GM18505 (cell line): Measurements from ENCODE around the gene PTBP3.

Experiments used
- ATAC-seq: cut with Tn5 transposase; IDR thresholded peaks from one replicate; pipeline ENCODE4 v1.9.1; 2021; ENCODE audit not compliant: unreplicated experiment
- POLR2A ChIP-seq: IDR thresholded peaks from 4 replicates; pipeline ENCODE4 v1.6.1; 2011; ENCODE audit warnings: borderline replicate concordance; ENCODE audit not compliant: insufficient read depth, insufficient read length; ENCODE audit errors: extremely low read depth

Gene PTBP3

DNA sequence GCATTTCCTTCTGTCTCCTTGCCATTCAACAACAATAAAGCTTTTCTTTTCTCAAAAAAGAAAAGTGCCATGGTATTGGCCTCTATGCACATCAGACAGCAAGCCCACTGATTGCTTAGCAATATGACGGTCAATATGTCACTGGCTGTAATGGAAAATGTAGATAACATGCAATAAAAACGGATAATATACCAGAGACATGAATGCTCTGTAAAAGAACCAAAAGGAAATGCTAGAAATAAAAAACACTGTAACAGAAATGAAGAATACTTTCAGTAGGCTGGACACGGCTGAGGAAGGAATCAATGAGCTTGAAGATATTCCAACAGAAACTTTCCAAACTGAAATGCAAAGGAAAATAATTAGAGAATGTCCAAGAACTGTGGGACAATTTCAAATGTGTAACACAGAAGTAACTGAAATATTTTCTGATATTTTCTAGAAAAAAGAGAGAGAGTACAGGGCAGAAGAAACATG lies 10.0 kb downstream of the PTBP3 start:
- TF ChIP-seq POLR2A: no peak
- no peak for ATAC-seq

DNA sequence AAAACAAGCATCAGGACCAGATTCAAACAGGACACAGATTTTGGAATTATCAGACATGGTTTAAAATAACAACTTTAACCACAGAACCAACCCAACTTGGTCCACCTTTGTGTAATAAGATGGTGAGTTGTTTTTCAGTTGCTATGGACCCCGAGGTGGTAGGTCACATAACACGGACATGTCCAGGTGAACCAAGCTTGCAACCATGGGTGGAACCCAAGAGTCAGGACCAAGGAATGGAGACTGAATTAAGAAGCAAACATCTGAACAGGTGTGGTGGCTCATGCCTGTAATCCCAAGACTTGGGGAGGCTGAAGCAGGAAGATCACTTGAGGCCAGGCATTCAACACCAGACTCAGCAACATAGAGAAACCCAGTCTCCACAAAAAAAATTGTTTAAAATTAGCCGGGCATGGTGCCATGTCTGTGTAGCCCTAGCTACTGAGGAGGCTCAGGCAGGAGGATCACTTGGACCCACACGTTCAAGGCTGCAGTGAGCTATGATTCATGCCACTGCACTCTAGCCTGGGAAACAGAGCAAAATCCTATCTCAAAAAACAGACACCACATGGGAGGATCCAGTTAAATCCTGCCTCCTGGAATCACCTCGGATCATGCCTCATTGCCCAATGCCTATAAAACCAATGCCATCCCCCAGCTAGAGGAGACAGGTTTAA lies 10.6 kb downstream of the PTBP3 start:
- no peak for TF ChIP-seq POLR2A
- no peak for ATAC-seq

DNA sequence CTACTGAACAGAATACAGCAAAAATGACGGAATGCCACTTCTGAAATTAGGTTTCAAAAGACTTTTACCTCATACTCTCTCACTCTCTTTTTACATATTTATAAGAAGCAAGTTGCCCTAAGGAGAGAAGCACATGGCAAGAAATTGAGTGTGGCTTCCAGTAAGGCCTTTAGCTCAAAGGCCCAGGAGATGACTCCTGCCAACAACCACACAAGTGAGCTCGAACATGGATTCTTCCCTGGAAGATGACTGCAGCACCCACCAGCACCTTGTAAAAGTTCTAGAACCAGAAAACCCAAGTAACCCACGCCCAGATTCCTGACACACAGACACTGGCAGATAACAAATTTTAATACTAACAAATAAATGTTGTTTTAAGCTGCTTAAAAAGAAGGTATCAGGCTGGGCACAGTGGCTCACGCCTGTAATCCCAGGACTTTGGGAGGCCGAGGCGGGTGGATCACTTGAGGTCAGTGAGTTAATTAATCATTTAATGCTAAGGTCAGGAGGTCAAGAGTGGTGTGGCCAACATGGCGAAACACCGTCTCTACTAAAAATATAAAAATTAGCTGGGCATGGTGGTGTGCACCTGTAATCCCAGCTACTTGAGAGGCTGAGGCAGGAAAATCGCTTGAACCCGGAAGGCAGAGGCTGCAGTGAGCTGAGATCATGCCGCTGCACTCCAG lies 17.0 kb downstream of the PTBP3 start:
- ATAC-seq: no peak
- TF ChIP-seq POLR2A: no peak

DNA sequence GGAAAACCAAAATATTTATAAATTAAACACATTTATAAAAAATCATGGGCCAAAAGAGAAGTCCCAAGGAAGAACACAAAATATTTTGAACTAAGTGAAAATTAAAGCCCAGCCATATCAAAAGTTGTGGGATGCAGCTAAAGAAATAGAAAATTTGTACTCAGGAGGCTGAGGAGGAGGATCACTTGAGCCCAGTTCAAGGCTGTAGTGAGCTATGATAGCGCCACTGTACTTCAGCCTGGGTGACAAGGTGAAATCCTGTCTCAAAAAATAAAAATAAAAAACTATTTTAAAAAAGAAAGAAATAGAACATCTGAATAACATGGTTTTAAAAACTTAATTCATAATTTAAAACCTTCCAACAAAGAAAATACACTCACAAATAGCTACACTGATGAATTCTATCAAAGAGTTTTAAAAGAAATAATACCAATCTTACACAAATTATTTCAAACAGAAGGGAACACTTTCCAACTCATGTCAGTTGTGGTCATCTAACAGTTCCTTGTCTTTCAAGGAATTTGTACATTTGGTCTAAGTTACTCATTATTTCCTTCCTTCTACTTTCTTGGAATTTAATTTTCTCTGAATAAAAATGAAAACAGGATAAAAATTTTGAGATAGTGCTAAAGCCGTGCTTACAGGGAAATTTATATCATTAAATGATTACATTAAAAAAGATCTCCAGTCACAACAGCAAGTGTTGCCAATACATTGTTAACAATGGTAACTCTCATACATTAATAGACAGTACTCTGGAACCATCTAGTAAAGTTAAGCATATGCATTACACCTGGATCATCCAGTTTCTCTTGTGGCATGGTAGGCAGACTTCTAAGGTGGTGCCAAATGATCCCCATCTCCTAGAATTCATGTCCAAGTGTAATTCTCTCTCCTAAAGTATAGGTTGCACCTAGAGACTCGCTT lies 17.8 kb downstream of the PTBP3 start:
- no peak for ATAC-seq
- no peak for TF ChIP-seq POLR2A

DNA sequence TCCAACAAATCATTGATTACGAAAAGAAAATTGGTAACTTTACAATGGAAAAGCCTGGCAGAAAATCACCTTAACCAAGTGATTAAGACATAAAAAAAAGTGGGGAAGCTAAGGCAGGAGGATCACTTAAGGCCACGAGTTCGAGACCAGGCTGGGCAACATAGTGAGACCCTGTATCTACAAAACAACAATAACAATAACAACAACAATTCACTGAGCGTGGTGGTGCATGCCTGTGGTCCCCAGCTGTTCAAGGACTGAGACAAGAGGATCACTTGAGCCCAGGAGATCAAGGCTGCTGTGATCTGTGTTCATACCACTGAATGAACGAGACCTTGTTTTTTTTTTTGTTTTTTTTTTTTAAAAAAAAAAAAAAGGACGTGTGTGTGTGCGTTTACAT lies 21.3 kb downstream of the PTBP3 start:
- ATAC-seq: no peak
- no peak for TF ChIP-seq POLR2A

DNA sequence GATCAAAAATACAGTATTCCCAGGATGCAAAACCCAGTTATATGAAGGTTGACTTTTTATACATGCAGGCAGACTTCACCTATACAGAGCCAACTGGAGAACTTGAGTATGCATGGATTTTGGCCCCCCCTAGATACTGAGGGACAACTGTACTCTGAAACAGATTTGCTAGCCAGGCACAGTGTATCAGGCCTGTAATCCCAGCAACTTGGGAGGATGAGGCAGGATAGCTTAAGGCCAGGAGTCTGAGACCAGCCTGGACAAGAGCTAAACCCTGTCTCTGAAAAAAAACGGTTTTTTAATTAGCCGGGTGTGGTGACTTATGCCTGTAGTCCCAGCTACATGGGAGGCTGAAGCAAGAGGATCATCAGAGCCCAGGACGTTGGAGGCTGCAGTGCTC lies 21.9 kb downstream of the PTBP3 start:
- no peak for ATAC-seq
- TF ChIP-seq POLR2A: no peak

DNA sequence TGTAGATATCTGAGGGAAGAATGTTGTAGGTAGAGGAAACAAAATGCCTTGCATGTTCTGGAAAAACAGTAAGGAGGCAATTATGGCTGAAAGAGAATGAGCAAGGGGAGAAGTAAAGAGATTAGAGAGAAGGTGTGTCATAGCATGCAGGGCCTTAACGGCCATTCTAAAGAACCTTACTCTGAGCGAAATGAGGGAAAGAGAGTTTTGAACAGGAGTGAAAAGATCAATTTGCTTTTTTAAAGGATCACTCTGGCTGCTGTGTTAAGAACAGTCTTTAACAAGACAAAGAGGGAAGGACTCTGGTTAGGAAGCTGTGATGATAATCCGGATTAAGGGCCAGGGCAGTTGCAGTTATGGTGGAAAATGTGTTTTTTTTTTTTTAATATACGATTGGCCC lies 22.6 kb downstream of the PTBP3 start:
- no peak for TF ChIP-seq POLR2A
- ATAC-seq: no peak

DNA sequence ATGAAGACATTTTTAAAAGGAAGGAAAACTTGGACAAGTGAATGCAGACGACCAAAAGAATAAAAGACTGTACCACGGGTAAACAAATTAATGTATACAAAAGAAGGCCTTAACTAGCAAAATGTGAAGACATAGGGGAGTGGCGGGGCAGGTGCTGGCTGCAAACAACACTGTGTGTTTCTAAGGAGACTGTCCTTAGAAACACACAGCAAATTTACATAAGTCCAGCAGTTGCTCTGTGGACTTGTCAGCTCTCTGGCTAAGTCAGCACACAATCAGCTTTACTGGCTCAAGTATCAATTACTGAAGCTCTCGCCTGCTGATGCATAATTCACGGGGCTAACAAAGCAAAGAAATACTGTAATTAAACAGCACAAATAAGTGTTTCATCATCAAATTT lies 24.8 kb downstream of the PTBP3 start:
- no peak for ATAC-seq
- TF ChIP-seq POLR2A: no peak

DNA sequence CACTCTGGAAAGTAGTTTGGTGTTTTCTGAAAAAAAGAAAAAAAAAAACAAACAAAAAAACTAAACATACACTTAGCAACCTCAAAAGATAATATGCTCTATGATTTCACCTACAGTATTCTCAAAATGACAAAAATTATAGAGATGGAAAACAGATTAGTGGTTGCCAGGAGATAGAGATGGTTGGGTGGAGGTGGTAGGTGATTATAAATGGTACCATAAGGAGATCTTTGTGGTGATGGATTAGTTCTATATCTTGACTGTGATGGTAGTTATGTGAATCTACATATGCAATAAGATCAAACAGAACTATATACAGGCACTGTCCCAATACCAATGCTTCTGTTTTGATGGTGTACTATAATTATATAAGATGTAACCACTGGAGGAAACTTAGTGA lies 32.0 kb downstream of the PTBP3 start:
- ATAC-seq: no peak
- TF ChIP-seq POLR2A: no peak

DNA sequence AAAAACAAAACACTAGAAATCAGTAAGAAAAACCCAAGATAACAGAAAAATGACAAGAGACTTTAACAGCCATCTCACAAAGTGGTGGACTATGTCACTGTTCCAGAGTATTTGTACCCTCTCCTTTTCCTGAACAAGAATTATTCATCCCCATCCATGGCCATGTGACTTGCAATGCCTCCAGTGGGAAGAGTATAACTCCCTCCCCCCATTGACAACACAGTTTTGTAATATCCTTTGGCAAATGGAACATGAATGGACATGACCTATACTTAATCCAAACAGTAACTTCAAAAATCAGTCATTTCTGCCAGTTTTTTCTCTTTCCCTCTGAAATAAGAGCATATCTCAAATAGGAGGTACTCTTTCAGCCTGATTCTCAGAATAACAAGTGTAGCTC lies 33.9 kb downstream of the PTBP3 start:
- ATAC-seq: no peak
- TF ChIP-seq POLR2A: no peak

DNA sequence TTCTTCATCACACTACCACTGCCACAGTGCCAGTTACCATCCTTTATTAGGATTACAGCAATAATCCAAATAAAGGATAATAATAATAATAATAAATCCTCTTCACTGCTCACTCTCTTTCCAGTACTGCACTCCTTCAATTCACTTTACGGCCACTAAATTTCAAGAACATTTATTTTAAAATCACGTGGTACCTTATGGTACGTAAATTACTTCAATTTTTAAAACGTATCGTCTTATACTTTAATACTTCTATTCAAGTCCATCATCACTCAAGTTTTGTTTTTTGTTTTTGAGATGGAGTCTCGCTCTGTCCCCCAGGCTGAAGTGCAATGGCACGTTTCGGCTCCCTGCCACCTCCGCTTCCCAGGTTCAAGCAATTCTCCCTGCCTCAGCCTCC lies 36.5 kb downstream of the PTBP3 start:
- TF ChIP-seq POLR2A: no peak
- no peak for ATAC-seq

DNA sequence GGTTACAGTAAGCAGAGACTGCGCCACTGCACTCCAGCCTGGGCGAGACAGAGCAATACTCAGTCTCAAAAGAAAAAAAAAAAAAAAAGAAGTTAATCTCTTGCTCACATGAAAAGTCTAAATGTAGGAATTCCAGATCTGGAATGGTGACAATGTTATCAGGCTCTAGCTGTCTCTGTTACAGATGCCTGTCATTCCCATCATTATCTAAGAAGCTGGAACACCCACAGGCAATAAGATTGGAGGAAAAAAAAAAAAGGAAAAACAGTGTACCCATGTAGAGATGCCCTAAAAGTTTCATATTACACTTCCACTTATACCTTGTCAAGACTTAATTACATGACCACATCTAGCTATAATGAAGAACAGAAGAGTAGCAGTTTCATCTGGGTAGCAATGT lies 38.2 kb downstream of the PTBP3 start:
- no peak for TF ChIP-seq POLR2A

DNA sequence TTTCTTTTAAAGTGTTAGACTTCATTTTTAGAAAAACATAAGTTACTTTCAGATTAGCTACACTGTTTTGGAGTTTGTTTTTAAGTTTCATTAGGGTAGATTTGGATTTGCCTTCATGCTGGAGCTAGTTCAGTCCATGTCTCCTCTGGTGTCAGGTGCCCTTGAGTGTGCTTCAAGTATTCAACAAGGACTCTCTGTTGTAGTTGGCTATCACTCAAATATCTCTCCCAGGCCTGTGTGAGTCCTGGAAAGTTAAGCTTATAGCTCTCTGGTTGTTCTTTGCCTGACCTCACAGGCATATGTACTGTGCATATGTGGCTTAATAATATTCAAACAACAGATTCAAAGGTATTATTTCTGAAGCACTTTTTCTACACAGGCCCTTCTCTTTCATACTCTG lies 45.4 kb downstream of the PTBP3 start:
- TF ChIP-seq POLR2A: no peak

More for the DNA sequence above, 38.2 kb downstream of the PTBP3 start:
- no peak for ATAC-seq

More for the DNA sequence above, 45.4 kb downstream of the PTBP3 start:
- ATAC-seq: no peak
